Prostate gland (tissue), 2 donors: Measurements from ENCODE around the gene INTS1.
A peak's percentile ranks its signal among the peaks of the same experiment; 100 is the strongest.

ENCODE experiments used
- POLR2A ChIP-seq: fragments of 450-650 bp; IDR thresholded peaks from one replicate; pipeline ENCODE4 v1.6.1; 2016; ENCODE audit warnings: antibody characterized with exemption, mild to moderate bottlenecking
- POLR2AphosphoS5 ChIP-seq: sonication (generic); formaldehyde crosslinking; IDR thresholded peaks from one replicate; pipeline ENCODE4 v1.6.1; 2017; ENCODE audit warnings: antibody characterized with exemption
- TF ChIP-seq, protein P1 (sequence below), 4 experiments: fragments of 200-600 bp in 2 of 4; fragments of 450-650 bp in 2 of 4; sonication (generic) in 2 of 4; IDR thresholded peaks; 1 replicate in 3 of 4; 2 replicates in 1 of 4; pipeline ENCODE4 v1.5.1; 2016 to 2019; ENCODE audit warnings: antibody characterized with exemption in 4 of 4, mild to moderate bottlenecking in 2 of 4, moderate library complexity in 2 of 4

DNA sequence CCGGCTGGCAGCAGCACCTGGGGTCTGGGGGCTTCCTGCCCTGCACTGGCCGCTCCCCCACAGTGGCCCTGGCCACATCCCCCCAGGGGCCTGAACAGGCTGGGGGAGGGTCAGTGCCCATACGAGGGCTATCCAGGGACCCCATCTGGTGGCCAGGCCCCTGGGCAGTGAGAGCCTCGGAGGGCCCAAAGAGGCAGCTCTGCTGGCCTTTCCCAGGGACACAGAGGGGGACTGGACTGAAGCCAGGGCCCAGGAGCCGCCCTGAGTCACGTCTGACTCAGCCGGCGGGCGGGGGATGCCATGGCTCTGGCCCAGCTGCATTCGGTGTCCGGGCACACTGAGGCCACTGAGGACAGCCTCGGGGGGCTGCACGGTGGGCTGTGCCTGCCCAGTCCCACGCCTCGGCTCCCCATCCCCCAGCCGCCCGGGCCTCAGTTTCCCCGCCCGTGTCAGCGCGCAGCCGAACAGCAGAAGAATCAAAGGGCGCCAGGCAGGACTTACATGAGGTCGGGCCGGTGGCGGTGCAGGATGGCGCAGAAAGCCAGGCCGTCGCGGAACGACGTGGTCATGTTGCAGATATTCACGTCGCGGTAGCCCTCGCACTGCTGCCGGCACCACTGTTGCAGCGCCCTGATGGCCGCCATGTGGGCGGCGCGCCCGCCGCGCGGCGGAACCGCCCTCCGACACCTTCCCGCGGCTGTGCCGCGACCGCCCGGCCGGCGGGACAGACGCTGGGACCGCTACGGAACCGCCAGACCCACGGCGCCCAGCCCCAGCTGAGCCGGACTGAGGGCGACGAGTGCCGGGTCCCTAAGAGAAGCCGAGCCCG lies 45.3 kb downstream of the INTS1 start, which contains the start of gene MICALL2:
- TF ChIP-seq POLR2A, result peak; percentile 97
- TF ChIP-seq, protein P1, sequence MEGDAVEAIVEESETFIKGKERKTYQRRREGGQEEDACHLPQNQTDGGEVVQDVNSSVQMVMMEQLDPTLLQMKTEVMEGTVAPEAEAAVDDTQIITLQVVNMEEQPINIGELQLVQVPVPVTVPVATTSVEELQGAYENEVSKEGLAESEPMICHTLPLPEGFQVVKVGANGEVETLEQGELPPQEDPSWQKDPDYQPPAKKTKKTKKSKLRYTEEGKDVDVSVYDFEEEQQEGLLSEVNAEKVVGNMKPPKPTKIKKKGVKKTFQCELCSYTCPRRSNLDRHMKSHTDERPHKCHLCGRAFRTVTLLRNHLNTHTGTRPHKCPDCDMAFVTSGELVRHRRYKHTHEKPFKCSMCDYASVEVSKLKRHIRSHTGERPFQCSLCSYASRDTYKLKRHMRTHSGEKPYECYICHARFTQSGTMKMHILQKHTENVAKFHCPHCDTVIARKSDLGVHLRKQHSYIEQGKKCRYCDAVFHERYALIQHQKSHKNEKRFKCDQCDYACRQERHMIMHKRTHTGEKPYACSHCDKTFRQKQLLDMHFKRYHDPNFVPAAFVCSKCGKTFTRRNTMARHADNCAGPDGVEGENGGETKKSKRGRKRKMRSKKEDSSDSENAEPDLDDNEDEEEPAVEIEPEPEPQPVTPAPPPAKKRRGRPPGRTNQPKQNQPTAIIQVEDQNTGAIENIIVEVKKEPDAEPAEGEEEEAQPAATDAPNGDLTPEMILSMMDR (IDR thresholded peaks at IDR 0.05), result no peak
- TF ChIP-seq POLR2AphosphoS5, result peak; percentile 29
